DMS 273 (cell line): ENCODE measurements around the gene CNGA2.
A peak's percentile ranks its signal among the peaks of the same experiment; 100 is the strongest.

Experiments used
- DNase-seq: peaks from one replicate; lab custom pipeline; 2025; ENCODE audit not compliant: unreplicated experiment; lab: John Stamatoyannopoulos, UW

The CNGA2 gene

GRCh38 chrX:151750511-151750910 lies 16.0 kb downstream of the CNGA2 start:
- no peak for DNase-seq

GRCh38 chrX:151752847-151753246 lies 18.3 kb downstream of the CNGA2 start:
- no peak for DNase-seq

- DNase-seq = peak; percentile 83
Measured at GRCh38 chrX:151753313-151754046, 18.9 kb downstream of the CNGA2 start.

- DNase-seq = peak; percentile 62
Measured at GRCh38 chrX:151754047-151754429, 19.5 kb downstream of the CNGA2 start.

GRCh38 chrX:151754641-151755215 lies 20.2 kb downstream of the CNGA2 start:
- peak; percentile 70 for DNase-seq

GRCh38 chrX:151759041-151759708 lies 24.6 kb downstream of the CNGA2 start:
- DNase-seq = no peak

- no peak for DNase-seq
Measured at GRCh38 chrX:151762802-151763201, 28.3 kb downstream of the CNGA2 start.

- DNase-seq = no peak
Measured at GRCh38 chrX:151763711-151764110, 29.2 kb downstream of the CNGA2 start.

- no peak for DNase-seq
Measured at GRCh38 chrX:151765026-151765425, 30.5 kb downstream of the CNGA2 start.

GRCh38 chrX:151771726-151772125 lies 37.2 kb downstream of the CNGA2 start:
- no peak for DNase-seq

- DNase-seq = no peak
Measured at GRCh38 chrX:151773434-151773833, 38.9 kb downstream of the CNGA2 start.

GRCh38 chrX:151774421-151774820 lies 39.9 kb downstream of the CNGA2 start:
- DNase-seq = no peak

GRCh38 chrX:151776181-151776731 lies 41.7 kb downstream of the CNGA2 start:
- DNase-seq = peak; percentile 26

GRCh38 chrX:151776936-151777335 lies 42.4 kb downstream of the CNGA2 start:
- no peak for DNase-seq

- DNase-seq = no peak
Measured at GRCh38 chrX:151779258-151779657, 44.7 kb downstream of the CNGA2 start.

GRCh38 chrX:151780621-151781020 lies 46.1 kb downstream of the CNGA2 start:
- no peak for DNase-seq

GRCh38 chrX:151789179-151789800 lies 54.7 kb downstream of the CNGA2 start:
- no peak for DNase-seq

- DNase-seq = no peak
Measured at GRCh38 chrX:151790481-151791160, 56.1 kb downstream of the CNGA2 start.

- DNase-seq = no peak
Measured at GRCh38 chrX:151791961-151792360, 57.4 kb downstream of the CNGA2 start.

- DNase-seq = no peak
Measured at GRCh38 chrX:151792505-151792904, 58.0 kb downstream of the CNGA2 start.

- no peak for DNase-seq
Measured at GRCh38 chrX:151793886-151794285, 59.3 kb downstream of the CNGA2 start.
